GM12878 (cell line): ENCODE data around the gene ANGEL2. TPM values are rescaled to one million over a fixed set of nuclear protein-coding genes. Genes with fewer than 3 reads are reported as not detected.

ENCODE experiments used
- ATF7 ChIP-seq: fragments of 450-650 bp; IDR thresholded peaks from 2 replicates; pipeline ENCODE4 v1.6.1; 2016; ENCODE audit warnings: low read depth, mild to moderate bottlenecking
- CHD2 ChIP-seq: IDR thresholded peaks from 2 replicates; pipeline ENCODE4 v1.6.1; 2011; ENCODE audit warnings: low read depth, low read length, improper control_type of control experiment, borderline replicate concordance
- CREM ChIP-seq: IDR thresholded peaks from 2 replicates; pipeline ENCODE4 v1.6.1; 2014; ENCODE audit warnings: antibody characterized with exemption, low read depth
- ETV6 ChIP-seq, 2 experiments: fragments of 450-650 bp in 1 of 2; IDR thresholded peaks in 1 of 2; conservative IDR thresholded peaks in 1 of 2; 2 replicates each; pipeline ENCODE4 v1.6.1; 2014; ENCODE audit warnings: antibody characterized with exemption in 1 of 2, borderline replicate concordance in 1 of 2, low read depth in 1 of 2, mild to moderate bottlenecking in 1 of 2, moderate library complexity in 1 of 2
- IKZF1 ChIP-seq: fragments of 450-650 bp; conservative IDR thresholded peaks from 2 replicates; pipeline ENCODE4 v1.6.1; 2017; ENCODE audit warnings: antibody characterized with exemption, mild to moderate bottlenecking
- IKZF2 ChIP-seq, 2 experiments: fragments of 450-650 bp; IDR thresholded peaks; 2 replicates each; pipeline ENCODE4 v1.6.1; 2017; ENCODE audit warnings: mild to moderate bottlenecking in 2 of 2, moderate library complexity in 2 of 2
- MTA2 ChIP-seq: fragments of 450-650 bp; IDR thresholded peaks from 2 replicates; pipeline ENCODE4 v1.6.1; 2016; ENCODE audit warnings: low read depth, mild to moderate bottlenecking, moderate library complexity
- MTA3 ChIP-seq: IDR thresholded peaks from 2 replicates; pipeline ENCODE4 v1.6.1; 2012; ENCODE audit warnings: low read length, inconsistent platforms, borderline replicate concordance
- NFYA ChIP-seq: IDR thresholded peaks from 2 replicates; pipeline ENCODE4 v1.6.1; 2011; ENCODE audit warnings: low read depth, mild to moderate bottlenecking, low read length, improper control_type of control experiment, borderline replicate concordance
- RAD21 ChIP-seq: IDR thresholded peaks from 2 replicates; pipeline ENCODE4 v1.6.1; 2011; ENCODE audit warnings: mild to moderate bottlenecking, low read depth, low read length, moderate library complexity; ENCODE audit not compliant: insufficient read depth
- REST ChIP-seq: IDR thresholded peaks from 2 replicates; pipeline ENCODE4 v1.6.1; 2012; ENCODE audit warnings: mild to moderate bottlenecking, low read depth, low read length
- SMAD5 ChIP-seq: IDR thresholded peaks from 2 replicates; pipeline ENCODE4 v1.6.1; 2016; ENCODE audit warnings: antibody characterized with exemption, low read depth
- SP1 ChIP-seq: IDR thresholded peaks from one replicate; pipeline ENCODE4 v1.6.1; 2011; ENCODE audit warnings: low read depth, low read length
- USF1 ChIP-seq: IDR thresholded peaks from 2 replicates; pipeline ENCODE4 v1.6.1; 2011; ENCODE audit warnings: borderline replicate concordance, low read depth, mild to moderate bottlenecking, moderate library complexity, mixed read lengths, low read length; ENCODE audit not compliant: insufficient read depth; ENCODE audit errors: extremely low read length
- ZNF384 ChIP-seq: IDR thresholded peaks from 2 replicates; pipeline ENCODE4 v1.6.1; 2012; ENCODE audit warnings: low read depth, mild to moderate bottlenecking, low read length, improper control_type of control experiment, borderline replicate concordance
- polyA plus RNA-seq, 11 experiments: library from polyadenylated mRNA; depleted of rRNA in 4 of 11; unstranded in 6 of 11; stranded (reverse) in 5 of 11; fragments of >200 nt; fragmentation: Nextera tagmentation in 4 of 11; fragmentation: Illumina TruSeq in 1 of 11; extraction: Ambion mirVana in 4 of 11; extraction: Trizol in 1 of 11; gene quantifications; 1 replicate in 1 of 11; 2 replicates in 10 of 11; pipeline versions ENCODE4 v1.2.1 to v1.2.3, GENCODE V29; 2011 to 2016; ENCODE audit warnings: inconsistent platforms in 2 of 11, missing spikeins in 2 of 11, low read depth in 1 of 11
- total RNA-seq, 4 experiments: library from RNA; depleted of rRNA in 3 of 4; stranded (reverse); fragments of >200 nt in 3 of 4; fragmentation: Illumina TruSeq in 1 of 4; extraction: Trizol in 1 of 4; gene quantifications; 2 replicates each; pipeline versions ENCODE4 v1.2.1 to v1.2.3, GENCODE V29; 2013 to 2021
- TF ChIP-seq, protein P1 (sequence below): fragments of 450-650 bp; IDR thresholded peaks from 2 replicates; pipeline ENCODE4 v1.6.1; 2017; ENCODE audit warnings: mild to moderate bottlenecking, moderate library complexity
- TF ChIP-seq, protein P2 (sequence below): fragments of 450-650 bp; IDR thresholded peaks from 2 replicates; pipeline ENCODE4 v1.6.1; 2017; ENCODE audit warnings: mild to moderate bottlenecking

The ANGEL2 gene
- total and polyA plus RNA-seq, 10 of the 15 experiments (the other 5 are each of a cell fraction or from before 2014, with no cell fraction given): 6.3 to 53.9 (median 30.7) TPM

- no peak for TF ChIP-seq ZNF384
- TF ChIP-seq, protein P1, sequence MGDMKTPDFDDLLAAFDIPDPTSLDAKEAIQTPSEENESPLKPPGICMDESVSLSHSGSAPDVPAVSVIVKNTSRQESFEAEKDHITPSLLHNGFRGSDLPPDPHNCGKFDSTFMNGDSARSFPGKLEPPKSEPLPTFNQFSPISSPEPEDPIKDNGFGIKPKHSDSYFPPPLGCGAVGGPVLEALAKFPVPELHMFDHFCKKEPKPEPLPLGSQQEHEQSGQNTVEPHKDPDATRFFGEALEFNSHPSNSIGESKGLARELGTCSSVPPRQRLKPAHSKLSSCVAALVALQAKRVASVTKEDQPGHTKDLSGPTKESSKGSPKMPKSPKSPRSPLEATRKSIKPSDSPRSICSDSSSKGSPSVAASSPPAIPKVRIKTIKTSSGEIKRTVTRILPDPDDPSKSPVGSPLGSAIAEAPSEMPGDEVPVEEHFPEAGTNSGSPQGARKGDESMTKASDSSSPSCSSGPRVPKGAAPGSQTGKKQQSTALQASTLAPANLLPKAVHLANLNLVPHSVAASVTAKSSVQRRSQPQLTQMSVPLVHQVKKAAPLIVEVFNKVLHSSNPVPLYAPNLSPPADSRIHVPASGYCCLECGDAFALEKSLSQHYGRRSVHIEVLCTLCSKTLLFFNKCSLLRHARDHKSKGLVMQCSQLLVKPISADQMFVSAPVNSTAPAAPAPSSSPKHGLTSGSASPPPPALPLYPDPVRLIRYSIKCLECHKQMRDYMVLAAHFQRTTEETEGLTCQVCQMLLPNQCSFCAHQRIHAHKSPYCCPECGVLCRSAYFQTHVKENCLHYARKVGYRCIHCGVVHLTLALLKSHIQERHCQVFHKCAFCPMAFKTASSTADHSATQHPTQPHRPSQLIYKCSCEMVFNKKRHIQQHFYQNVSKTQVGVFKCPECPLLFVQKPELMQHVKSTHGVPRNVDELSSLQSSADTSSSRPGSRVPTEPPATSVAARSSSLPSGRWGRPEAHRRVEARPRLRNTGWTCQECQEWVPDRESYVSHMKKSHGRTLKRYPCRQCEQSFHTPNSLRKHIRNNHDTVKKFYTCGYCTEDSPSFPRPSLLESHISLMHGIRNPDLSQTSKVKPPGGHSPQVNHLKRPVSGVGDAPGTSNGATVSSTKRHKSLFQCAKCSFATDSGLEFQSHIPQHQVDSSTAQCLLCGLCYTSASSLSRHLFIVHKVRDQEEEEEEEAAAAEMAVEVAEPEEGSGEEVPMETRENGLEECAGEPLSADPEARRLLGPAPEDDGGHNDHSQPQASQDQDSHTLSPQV: 0 out of 2 replicates have a peak, but pooled peaks have one; percentile 8
- TF ChIP-seq SMAD5: peak; percentile 34; the same call in 1 of the 2 replicates
- TF ChIP-seq CREM: peak; percentile 80
- TF ChIP-seq CHD2: no peak
- TF ChIP-seq MTA2: peak; percentile 34
- TF ChIP-seq, protein P2, sequence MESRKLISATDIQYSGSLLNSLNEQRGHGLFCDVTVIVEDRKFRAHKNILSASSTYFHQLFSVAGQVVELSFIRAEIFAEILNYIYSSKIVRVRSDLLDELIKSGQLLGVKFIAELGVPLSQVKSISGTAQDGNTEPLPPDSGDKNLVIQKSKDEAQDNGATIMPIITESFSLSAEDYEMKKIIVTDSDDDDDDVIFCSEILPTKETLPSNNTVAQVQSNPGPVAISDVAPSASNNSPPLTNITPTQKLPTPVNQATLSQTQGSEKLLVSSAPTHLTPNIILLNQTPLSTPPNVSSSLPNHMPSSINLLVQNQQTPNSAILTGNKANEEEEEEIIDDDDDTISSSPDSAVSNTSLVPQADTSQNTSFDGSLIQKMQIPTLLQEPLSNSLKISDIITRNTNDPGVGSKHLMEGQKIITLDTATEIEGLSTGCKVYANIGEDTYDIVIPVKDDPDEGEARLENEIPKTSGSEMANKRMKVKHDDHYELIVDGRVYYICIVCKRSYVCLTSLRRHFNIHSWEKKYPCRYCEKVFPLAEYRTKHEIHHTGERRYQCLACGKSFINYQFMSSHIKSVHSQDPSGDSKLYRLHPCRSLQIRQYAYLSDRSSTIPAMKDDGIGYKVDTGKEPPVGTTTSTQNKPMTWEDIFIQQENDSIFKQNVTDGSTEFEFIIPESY: no peak
- TF ChIP-seq NFYA: no peak
- TF ChIP-seq RAD21: 0 out of 2 replicates have a peak, but pooled peaks have one; percentile 1
- peak; percentile 87 for TF ChIP-seq SP1
- no peak for TF ChIP-seq USF1
- no peak; the same call in 1 of the 2 replicates for TF ChIP-seq ATF7
- no peak for TF ChIP-seq MTA3
- TF ChIP-seq REST: peak; percentile 28; the same call in 1 of the 2 replicates
- peak; percentile 56 to 62; a peak in 3 of 4 replicates for TF ChIP-seq IKZF2 (IDR thresholded peaks at IDR 0.05)
- peak; percentile 39; the same call in 1 of the 2 replicates for TF ChIP-seq IKZF1
- peak in 1 of 2 experiments; percentile 50; a peak in 2 of 4 replicates for TF ChIP-seq ETV6 (conservative IDR thresholded peaks at IDR 0.05 in 1 of 2, IDR thresholded peaks at IDR 0.05 in 1 of 2; ENCODE audit: borderline replicate concordance in 1 of 2, low read depth in 1 of 2)
Observed at GRCh38 chr1:212977781-212978645, 37.7 kb downstream of the ANGEL2 start (continued).
